Mucosa of stomach (tissue), 1 donor: ENCODE data around the gene CCN2.
A peak's percentile ranks its signal among the peaks of the same experiment; 100 is the strongest.

Experiments used
- H3K27me3 ChIP-seq: one replicate; pipeline ENCODE4 v1.7.0; 2013; ENCODE audit warnings: mild to moderate bottlenecking, low read length; ENCODE audit not compliant: control insufficient read depth, insufficient read depth
- H3K36me3 ChIP-seq: one replicate; pipeline ENCODE4 v1.7.0; 2013; ENCODE audit warnings: low read length; ENCODE audit not compliant: control insufficient read depth, insufficient read depth
- H3K4me1 ChIP-seq: one replicate; pipeline ENCODE4 v1.7.0; 2013; ENCODE audit warnings: mild to moderate bottlenecking, low read length; ENCODE audit not compliant: control insufficient read depth, insufficient read depth
- H3K4me3 ChIP-seq: one replicate; pipeline ENCODE4 v1.7.0; 2013; ENCODE audit warnings: low read length
- H3K9ac ChIP-seq: one replicate; pipeline ENCODE4 v1.7.0; 2013; ENCODE audit warnings: mild to moderate bottlenecking, low read length, moderate library complexity
- H3K9me3 ChIP-seq: one replicate; pipeline ENCODE4 v1.7.0; 2013; ENCODE audit warnings: mild to moderate bottlenecking, low read length, moderate library complexity; ENCODE audit not compliant: control insufficient read depth
- donor health status: Pancreatic carcinoma.

Gene CCN2

GRCh38 chr6:131948692-131949619 is 2.2 kb downstream of the CCN2 start:
- H3K27me3 ChIP-seq, result no peaks in the 10 kb centered on the region
- peaks cover 18% of the 10 kb centered on the region for H3K4me1 ChIP-seq
- no peaks in the 10 kb centered on the region for H3K36me3 ChIP-seq
- H3K9ac ChIP-seq, result peak overlapping the region; percentile 75
- H3K4me3 ChIP-seq, result no peak overlapping the region
- H3K9me3 ChIP-seq, result no peaks in the 10 kb centered on the region

DNA sequence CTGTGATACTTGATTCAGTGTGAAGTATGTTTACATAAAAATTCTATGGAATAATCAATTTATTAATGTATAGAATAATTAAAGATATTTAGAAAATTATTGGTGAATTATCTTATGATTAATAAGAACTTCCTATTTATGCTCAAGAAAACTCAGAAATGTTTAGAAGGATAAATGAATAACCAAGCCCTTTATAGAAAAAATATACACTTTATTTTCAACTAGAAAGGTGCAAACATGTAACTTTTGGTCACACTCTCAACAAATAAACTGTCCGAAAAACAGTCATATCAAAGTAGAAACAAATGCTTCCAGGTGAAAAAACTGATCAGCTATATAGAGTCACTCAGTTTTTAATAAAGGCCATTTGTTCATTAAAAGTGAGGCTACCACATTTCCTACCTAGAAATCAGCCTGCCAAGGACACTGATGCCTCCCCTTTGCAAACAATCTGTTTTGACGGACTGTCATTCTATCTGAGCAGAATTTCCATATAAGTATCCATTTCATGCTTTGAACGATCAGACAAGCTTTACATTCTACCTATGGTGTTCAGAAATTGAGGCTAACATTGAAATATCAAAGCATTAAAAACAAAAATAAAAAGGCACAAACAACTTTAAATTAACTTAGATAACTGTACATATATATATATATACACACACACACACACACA is 3.0 kb downstream of the CCN2 start:
- Histone ChIP-seq H3K4me1 (peaks cover 16% of the 10 kb centered on the region), H3K9ac (peak overlapping the region; percentile 75), H3K36me3 (no peaks in the 10 kb centered on the region), H3K27me3 (no peaks in the 10 kb centered on the region), H3K9me3 (no peaks in the 10 kb centered on the region), H3K4me3 (no peak overlapping the region)

- H3K27me3 ChIP-seq, result no peaks in the 10 kb centered on the region
- H3K36me3 ChIP-seq, result no peaks in the 10 kb centered on the region
- H3K4me3 ChIP-seq, result no peak overlapping the region
- H3K4me1 ChIP-seq, result peaks cover 11% of the 10 kb centered on the region
- no peak overlapping the region for H3K9ac ChIP-seq
- no peaks in the 10 kb centered on the region for H3K9me3 ChIP-seq
Measured at GRCh38 chr6:131946992-131947955, 3.9 kb downstream of the CCN2 start.

DNA sequence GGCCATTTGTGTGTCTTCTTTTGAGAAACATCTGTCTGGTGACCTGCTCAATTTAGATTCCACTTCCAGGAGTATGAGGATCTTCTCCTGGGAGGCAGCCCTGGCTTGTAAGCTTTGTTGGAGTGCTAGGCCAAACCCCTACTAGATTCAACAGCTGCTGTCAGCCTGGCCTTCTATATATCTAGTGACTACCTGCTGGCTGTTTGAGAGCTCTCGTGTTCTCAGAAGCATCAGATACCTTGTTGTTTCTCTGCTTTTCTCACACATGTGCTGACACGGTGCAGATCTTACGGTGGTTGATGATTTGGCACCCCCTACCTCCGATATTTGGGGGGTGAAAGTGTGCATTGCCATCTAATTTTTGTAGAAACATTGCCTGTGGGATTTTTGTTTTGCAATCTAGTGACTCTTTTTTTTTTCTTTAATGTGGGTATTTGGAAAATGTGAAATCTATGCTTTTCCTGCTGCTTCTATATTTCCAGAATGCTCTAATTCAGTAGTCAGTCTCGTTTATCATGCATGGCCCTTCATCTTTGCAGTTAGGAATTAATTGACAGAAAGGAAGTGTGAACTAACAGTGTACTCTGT is 4.7 kb downstream of the CCN2 start:
- Histone ChIP-seq H3K9me3 (no peaks in the 10 kb centered on the region), H3K27me3 (no peaks in the 10 kb centered on the region), H3K4me3 (no peak overlapping the region), H3K36me3 (no peaks in the 10 kb centered on the region), H3K4me1 (peaks cover 9% of the 10 kb centered on the region), H3K9ac (no peak overlapping the region)

GRCh38 chr6:131945971-131946370 is 5.2 kb downstream of the CCN2 start:
- no peak overlapping the region for H3K9ac ChIP-seq
- no peaks in the 10 kb centered on the region for H3K27me3 ChIP-seq
- H3K4me3 ChIP-seq, result no peak overlapping the region
- H3K36me3 ChIP-seq, result no peaks in the 10 kb centered on the region
- peaks cover 9% of the 10 kb centered on the region for H3K4me1 ChIP-seq
- no peaks in the 10 kb centered on the region for H3K9me3 ChIP-seq

GRCh38 chr6:131937703-131938631 is 13.2 kb downstream of the CCN2 start:
- Histone ChIP-seq H3K9me3 (no peaks in the 10 kb centered on the region), H3K4me1 (no peaks in the 10 kb centered on the region), H3K36me3 (no peaks in the 10 kb centered on the region), H3K9ac (no peak overlapping the region), H3K4me3 (no peak overlapping the region), H3K27me3 (no peaks in the 10 kb centered on the region)

- no peak overlapping the region for H3K4me3 ChIP-seq
- H3K36me3 ChIP-seq, result no peaks in the 10 kb centered on the region
- H3K4me1 ChIP-seq, result no peaks in the 10 kb centered on the region
- no peaks in the 10 kb centered on the region for H3K9me3 ChIP-seq
- no peaks in the 10 kb centered on the region for H3K27me3 ChIP-seq
- no peak overlapping the region for H3K9ac ChIP-seq
Measured at GRCh38 chr6:131937226-131937625, 13.9 kb downstream of the CCN2 start.

- H3K9ac ChIP-seq, result no peak overlapping the region
- no peak overlapping the region for H3K4me3 ChIP-seq
- no peaks in the 10 kb centered on the region for H3K36me3 ChIP-seq
- no peaks in the 10 kb centered on the region for H3K9me3 ChIP-seq
- H3K27me3 ChIP-seq, result no peaks in the 10 kb centered on the region
- no peaks in the 10 kb centered on the region for H3K4me1 ChIP-seq
Measured at GRCh38 chr6:131936156-131936555, 15.0 kb downstream of the CCN2 start.

GRCh38 chr6:131931063-131931750 is 20.0 kb downstream of the CCN2 start:
- H3K4me1 ChIP-seq, result no peaks in the 10 kb centered on the region
- H3K9ac ChIP-seq, result no peak overlapping the region
- H3K36me3 ChIP-seq, result no peaks in the 10 kb centered on the region
- no peaks in the 10 kb centered on the region for H3K9me3 ChIP-seq
- H3K27me3 ChIP-seq, result no peaks in the 10 kb centered on the region
- no peak overlapping the region for H3K4me3 ChIP-seq

DNA sequence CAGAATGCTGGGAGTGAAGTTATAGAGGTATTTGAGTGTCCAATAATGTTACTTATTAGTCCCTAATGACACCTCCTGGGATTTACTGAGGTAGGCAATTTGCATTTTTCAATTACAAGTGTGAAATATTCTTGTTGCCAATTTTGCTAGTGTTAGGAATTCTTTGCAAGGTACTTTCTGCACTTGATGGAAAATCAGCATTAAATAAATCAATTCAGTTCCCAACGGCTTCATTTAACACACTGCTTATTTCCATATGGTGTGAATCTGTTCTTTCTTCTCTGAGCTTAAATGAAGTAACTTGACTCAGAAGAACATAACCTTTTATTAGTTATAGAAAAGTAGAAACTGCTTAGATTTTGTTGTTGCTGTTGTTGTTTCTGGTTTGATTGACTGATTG is 21.2 kb downstream of the CCN2 start:
- Histone ChIP-seq H3K9ac (no peak overlapping the region), H3K36me3 (no peaks in the 10 kb centered on the region), H3K4me1 (no peaks in the 10 kb centered on the region), H3K4me3 (no peak overlapping the region), H3K9me3 (no peaks in the 10 kb centered on the region), H3K27me3 (no peaks in the 10 kb centered on the region)
